ENCODE measurements around the gene GPR160. TPM values are rescaled to one million over a fixed set of nuclear protein-coding genes. Genes with fewer than 3 reads are reported as not detected.

The GPR160 gene
- 0.33 and 0.40 TPM in 2 replicates for total RNA-seq (2014; rRNA removed; shearing (Covaris generic))

GRCh38 chr3:170037463-170038433 lies at the start of gene GPR160:
TSS of gene GPR160 (plus strand) at chr3:170037995. CDS start at chr3:170083973, 45,978 bp downstream.
- peak within 1 kb of the TSS; percentile 54 for H3K4me3 ChIP-seq
- no peaks in the 10 kb centered on the region for H3K36me3 ChIP-seq
- no peak within 1 kb of the TSS for H3K27ac ChIP-seq
- no peaks in the 10 kb centered on the region for H3K9me3 ChIP-seq (replicated peaks)
- peak; percentile 65 to 76 for DNase-seq
- no peaks in the 10 kb centered on the region for H3K4me1 ChIP-seq
- H3K27me3 ChIP-seq = no peaks in the 10 kb centered on the region

- Histone ChIP-seq H3K36me3 (peaks cover 58% of the 10 kb centered on the region), H3K4me1 (no peaks in the 10 kb centered on the region), H3K9me3 (replicated peaks) (no peaks in the 10 kb centered on the region), H3K27ac (no peak overlapping the region), H3K4me3 (no peak overlapping the region), H3K27me3 (no peaks in the 10 kb centered on the region)
- no peak for DNase-seq
Observed at GRCh38 chr3:169990431-169990830, 47.4 kb upstream of the GPR160 start.

DNA sequence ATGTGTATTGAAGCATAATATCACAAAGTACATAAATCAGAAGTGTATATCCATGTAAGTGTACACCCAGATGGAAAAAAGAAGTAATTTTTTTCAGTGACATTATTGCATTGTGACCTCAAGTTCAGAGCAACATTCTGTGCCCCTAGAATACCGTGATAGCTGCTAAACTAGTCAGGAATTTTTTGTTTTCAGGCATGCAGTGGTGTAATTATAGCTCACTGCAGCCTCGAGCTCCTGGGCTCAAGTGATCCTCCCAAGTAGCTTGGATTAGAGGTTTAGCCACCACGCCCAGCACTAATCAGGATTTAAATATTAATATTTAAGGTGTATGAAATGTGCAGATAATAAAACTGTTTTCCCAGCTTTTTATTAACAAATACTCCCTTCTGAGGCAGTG lies 45.6 kb upstream of the GPR160 start:
- Histone ChIP-seq H3K4me1 (no peaks in the 10 kb centered on the region), H3K27me3 (no peaks in the 10 kb centered on the region), H3K4me3 (no peak overlapping the region), H3K27ac (no peak overlapping the region), H3K9me3 (replicated peaks) (no peaks in the 10 kb centered on the region), H3K36me3 (peaks cover 50% of the 10 kb centered on the region)
- DNase-seq = no peak

GRCh38 chr3:169992781-169993180 lies 45.0 kb upstream of the GPR160 start:
- DNase-seq = no peak
- Histone ChIP-seq H3K27me3 (no peaks in the 10 kb centered on the region), H3K27ac (no peak overlapping the region), H3K36me3 (peaks cover 44% of the 10 kb centered on the region), H3K4me1 (no peaks in the 10 kb centered on the region), H3K9me3 (replicated peaks) (no peaks in the 10 kb centered on the region), H3K4me3 (no peak overlapping the region)

DNA sequence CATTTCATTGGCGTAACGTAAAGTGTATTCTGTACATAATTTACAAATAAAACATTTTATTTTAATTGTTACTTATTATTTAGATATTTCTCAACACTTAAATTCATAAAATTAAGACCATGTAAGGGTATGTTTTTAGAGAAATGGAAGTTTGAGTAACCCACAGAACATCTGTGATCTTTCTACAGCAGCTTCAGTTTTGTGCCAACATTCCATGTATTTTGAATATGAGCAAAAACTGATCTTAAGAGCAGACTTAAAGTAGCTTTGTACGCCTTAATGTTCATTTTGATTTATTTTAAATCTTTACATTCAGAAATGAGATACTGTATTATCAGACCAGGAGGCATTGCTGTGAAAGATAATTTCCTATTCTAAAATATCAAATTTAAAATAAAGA lies 44.0 kb upstream of the GPR160 start:
- peaks cover 37% of the 10 kb centered on the region for H3K36me3 ChIP-seq
- H3K9me3 ChIP-seq (replicated peaks) = no peaks in the 10 kb centered on the region
- no peaks in the 10 kb centered on the region for H3K27me3 ChIP-seq
- H3K4me1 ChIP-seq = no peaks in the 10 kb centered on the region
- no peak overlapping the region for H3K27ac ChIP-seq
- DNase-seq = no peak
- no peak overlapping the region for H3K4me3 ChIP-seq

GRCh38 chr3:169996063-169996462 lies 41.7 kb upstream of the GPR160 start:
- Histone ChIP-seq H3K36me3 (peaks cover 23% of the 10 kb centered on the region), H3K27ac (no peak overlapping the region), H3K9me3 (replicated peaks) (no peaks in the 10 kb centered on the region), H3K4me1 (no peaks in the 10 kb centered on the region), H3K4me3 (no peak overlapping the region), H3K27me3 (no peaks in the 10 kb centered on the region)
- DNase-seq = no peak

- Histone ChIP-seq H3K4me3 (no peak overlapping the region), H3K36me3 (peaks cover 10% of the 10 kb centered on the region), H3K4me1 (no peaks in the 10 kb centered on the region), H3K27ac (no peak overlapping the region), H3K27me3 (no peaks in the 10 kb centered on the region), H3K9me3 (replicated peaks) (no peaks in the 10 kb centered on the region)
- no peak for DNase-seq
Observed at GRCh38 chr3:169998668-169999131, 39.1 kb upstream of the GPR160 start.

- Histone ChIP-seq H3K36me3 (peaks cover 5% of the 10 kb centered on the region; the same call in 1 of the 2 replicates), H3K27ac (no peak overlapping the region), H3K27me3 (no peaks in the 10 kb centered on the region), H3K4me1 (no peaks in the 10 kb centered on the region), H3K9me3 (replicated peaks) (no peaks in the 10 kb centered on the region), H3K4me3 (no peak overlapping the region)
- DNase-seq = no peak
Observed at GRCh38 chr3:169999433-169999832, 38.4 kb upstream of the GPR160 start.

GRCh38 chr3:170000051-170000450 lies 37.7 kb upstream of the GPR160 start:
- DNase-seq = no peak
- no peak overlapping the region for H3K27ac ChIP-seq
- H3K4me1 ChIP-seq = no peaks in the 10 kb centered on the region

DNA sequence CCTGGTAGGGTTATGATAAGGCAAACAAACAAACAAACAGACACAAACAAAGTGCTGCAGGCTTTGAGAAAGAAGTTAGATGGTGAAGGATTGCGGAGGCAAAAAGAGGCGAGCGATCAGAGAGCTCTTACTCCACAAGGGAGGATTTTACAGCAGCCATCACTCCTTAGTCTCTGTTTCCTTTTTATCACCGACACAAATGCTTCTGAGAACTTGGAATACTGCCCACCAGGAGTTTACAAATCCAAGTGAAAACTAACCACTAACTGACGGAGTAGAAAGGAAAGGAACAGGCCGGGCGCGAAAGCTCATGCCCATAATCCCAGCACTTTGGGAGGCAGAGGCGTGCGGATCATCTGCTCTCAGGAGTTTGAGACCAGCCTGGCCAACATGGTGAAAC lies 35.6 kb upstream of the GPR160 start:
- no peaks in the 10 kb centered on the region for H3K27me3 ChIP-seq
- no peak overlapping the region for H3K4me3 ChIP-seq
- no peak for DNase-seq
- H3K36me3 ChIP-seq = 0 out of 2 replicates have a peak, but pooled peaks cover 3% of the 10 kb centered on the region
- no peak overlapping the region for H3K27ac ChIP-seq
- H3K4me1 ChIP-seq = no peaks in the 10 kb centered on the region
- no peaks in the 10 kb centered on the region for H3K9me3 ChIP-seq (replicated peaks)

More at GRCh38 chr3:170000051-170000450, 37.7 kb upstream of the GPR160 start:
- Histone ChIP-seq H3K9me3 (replicated peaks) (no peaks in the 10 kb centered on the region), H3K36me3 (peaks cover 5% of the 10 kb centered on the region; the same call in 1 of the 2 replicates), H3K4me3 (no peak overlapping the region), H3K27me3 (no peaks in the 10 kb centered on the region)

GRCh38 chr3:170002879-170003278 lies 34.9 kb upstream of the GPR160 start:
- Histone ChIP-seq H3K36me3 (0 out of 2 replicates have a peak, but pooled peaks cover 3% of the 10 kb centered on the region), H3K4me3 (no peak overlapping the region), H3K4me1 (no peaks in the 10 kb centered on the region), H3K27ac (no peak overlapping the region), H3K9me3 (replicated peaks) (no peaks in the 10 kb centered on the region), H3K27me3 (no peaks in the 10 kb centered on the region)
- no peak for DNase-seq

DNA sequence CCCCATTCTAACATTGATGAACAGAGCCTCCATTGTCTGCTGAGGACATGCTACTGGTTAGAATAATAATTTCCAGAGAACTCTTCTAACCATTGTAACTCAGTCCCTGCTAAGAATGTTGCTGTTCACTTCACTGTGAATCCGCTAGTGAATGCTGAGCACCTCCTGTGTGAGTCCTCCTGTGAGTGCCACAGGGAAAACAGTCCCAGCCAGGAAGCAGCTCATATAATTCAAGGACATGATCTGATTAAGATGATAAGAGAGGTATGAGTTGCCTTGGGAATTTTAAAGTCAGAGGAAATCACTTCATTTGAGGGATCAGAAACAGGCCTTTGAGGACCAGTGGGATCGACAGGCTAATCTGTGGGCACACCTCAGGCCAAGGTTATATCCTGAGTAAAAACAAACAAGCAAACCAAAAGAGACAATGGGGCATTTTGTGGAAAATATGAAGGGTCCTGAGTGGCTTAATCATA lies 33.9 kb upstream of the GPR160 start:
- H3K4me1 ChIP-seq = no peaks in the 10 kb centered on the region
- no peak overlapping the region for H3K27ac ChIP-seq
- H3K4me3 ChIP-seq = no peak overlapping the region
- no peaks in the 10 kb centered on the region for H3K36me3 ChIP-seq
- no peaks in the 10 kb centered on the region for H3K27me3 ChIP-seq
- H3K9me3 ChIP-seq (replicated peaks) = no peaks in the 10 kb centered on the region
- no peak for DNase-seq

- no peaks in the 10 kb centered on the region for H3K9me3 ChIP-seq (replicated peaks)
- no peak overlapping the region for H3K27ac ChIP-seq
- no peak overlapping the region for H3K4me3 ChIP-seq
- H3K27me3 ChIP-seq = no peaks in the 10 kb centered on the region
- H3K36me3 ChIP-seq = no peaks in the 10 kb centered on the region
- no peaks in the 10 kb centered on the region for H3K4me1 ChIP-seq
- DNase-seq = no peak
Observed at GRCh38 chr3:170007031-170007663, 30.6 kb upstream of the GPR160 start.

DNA sequence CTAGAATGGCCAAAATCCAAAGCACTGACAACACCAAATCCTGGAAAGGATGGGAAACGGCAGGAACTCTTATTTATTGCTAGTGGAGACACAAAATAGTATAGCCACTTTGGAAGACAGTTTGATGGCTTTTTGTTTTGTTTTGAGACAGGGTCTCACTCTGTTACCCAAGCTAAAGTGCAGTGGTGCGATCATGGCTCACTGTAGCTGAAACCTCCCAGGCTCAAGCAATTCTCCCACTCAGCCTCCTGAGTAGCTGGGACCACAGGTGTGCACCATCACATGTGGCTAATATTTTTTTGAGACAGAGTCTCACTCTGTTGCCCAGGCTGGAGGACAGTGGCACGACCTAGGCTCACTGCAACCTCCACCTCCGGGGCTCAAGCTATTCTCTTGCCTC lies 27.3 kb upstream of the GPR160 start:
- H3K36me3 ChIP-seq = no peaks in the 10 kb centered on the region
- H3K27ac ChIP-seq = no peak overlapping the region

More for the DNA sequence above, 27.3 kb upstream of the GPR160 start:
- Histone ChIP-seq H3K4me3 (no peak overlapping the region), H3K4me1 (no peaks in the 10 kb centered on the region), H3K27me3 (no peaks in the 10 kb centered on the region), H3K9me3 (replicated peaks) (no peaks in the 10 kb centered on the region)
- no peak for DNase-seq
